Body of pancreas (tissue), 4 donors: ENCODE data around the gene MPST.

Source experiments
- CTCF ChIP-seq, 7 experiments: fragments of 450-650 bp in 4 of 7; fragments of 200-600 bp in 3 of 7; sonication (generic) in 3 of 7; IDR thresholded peaks; one replicate each; pipeline ENCODE4 v1.5.1; 2016 to 2019; ENCODE audit warnings: antibody characterized with exemption in 7 of 7
- POLR2A ChIP-seq, 3 donors: fragments of 450-650 bp; IDR thresholded peaks; one replicate each; pipeline ENCODE4 v1.6.1; 2016; ENCODE audit warnings: antibody characterized with exemption in 3 of 3, mild to moderate bottlenecking in 2 of 3

GRCh38 chr22:37051391-37052385 lies 32.1 kb downstream of the MPST start, which contains the start of gene KCTD17:
- no peak for TF ChIP-seq CTCF (IDR thresholded peaks at IDR 0.05)
- TF ChIP-seq POLR2A (IDR thresholded peaks at IDR 0.05): no peak
